Stomach (tissue), 4 donors: ENCODE measurements around the gene PEX13.

Experiments used
- CTCF ChIP-seq, 7 experiments: fragments of 450-650 bp in 4 of 7; fragments of 200-600 bp in 3 of 7; sonication (generic) in 3 of 7; IDR thresholded peaks; one replicate each; pipeline ENCODE4 v1.5.1; 2016 to 2019; ENCODE audit warnings: antibody characterized with exemption in 7 of 7, control low read depth in 2 of 7, mild to moderate bottlenecking in 1 of 7
- EP300 ChIP-seq: sonication (generic); formaldehyde crosslinking; IDR thresholded peaks from one replicate; pipeline ENCODE4 v1.6.1; 2017; ENCODE audit warnings: antibody characterized with exemption
- POLR2A ChIP-seq, 4 donors: fragments of 450-650 bp; IDR thresholded peaks; one replicate each; pipeline ENCODE4 v1.6.1; 2016; ENCODE audit warnings: antibody characterized with exemption in 4 of 4, control low read depth in 2 of 4, mild to moderate bottlenecking in 1 of 4, moderate library complexity in 1 of 4
- POLR2AphosphoS5 ChIP-seq, 3 donors: sonication (generic); formaldehyde crosslinking; IDR thresholded peaks; one replicate each; pipeline ENCODE4 v1.6.1; 2016; ENCODE audit warnings: antibody characterized with exemption in 3 of 3

GRCh38 chr2:61096438-61096837 is 78.9 kb downstream of the PEX13 start:
- TF ChIP-seq EP300 (no peak), POLR2A (IDR thresholded peaks at IDR 0.05) (no peak), CTCF (IDR thresholded peaks at IDR 0.05) (no peak), POLR2AphosphoS5 (IDR thresholded peaks at IDR 0.05) (no peak)
